Stimulated activated CD4-positive, alpha-beta T cell treated with anti-CD3 and anti-CD28 coated beads, Interleukin-4, amount 100 ng/mL, for 24 hours (primary cell): ENCODE results near the gene RAC2.

Source experiments
- DNase-seq: peaks from one replicate; pipeline ENCODE4 v3.0.0-alpha.2; 2020

The RAC2 gene

DNA sequence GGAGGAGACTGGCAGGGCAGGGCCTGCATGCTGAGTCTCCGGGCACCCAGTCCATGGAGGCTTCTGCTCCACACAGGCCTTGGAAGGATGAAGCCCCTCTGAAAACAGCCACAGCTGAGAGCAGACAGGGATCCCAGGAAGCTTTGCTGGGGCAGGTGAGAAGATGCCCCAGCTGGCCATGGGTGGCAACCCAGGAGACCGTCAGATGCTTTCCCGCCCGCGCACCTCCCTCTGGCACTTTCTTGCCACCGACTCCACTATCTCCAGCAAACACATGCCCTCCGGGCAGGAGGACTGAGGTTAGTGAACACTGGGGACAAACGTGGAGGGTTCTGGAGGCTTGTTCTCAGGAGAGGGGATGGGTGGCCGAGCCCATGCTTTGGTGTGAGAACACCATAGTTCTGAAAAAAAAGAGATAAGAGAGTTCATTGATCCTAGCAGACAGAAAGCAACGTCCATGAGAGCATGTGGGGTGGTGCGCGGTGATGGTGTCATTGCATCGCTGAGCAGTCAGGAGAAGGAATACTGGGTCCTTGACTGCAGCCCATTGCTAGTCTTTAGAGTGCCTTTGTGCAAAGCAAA lies 58.3 kb downstream of the RAC2 start:
- DNase-seq: no peak

- DNase-seq: no peak
Observed at GRCh38 chr22:37184816-37185541, 59.1 kb downstream of the RAC2 start.

DNA sequence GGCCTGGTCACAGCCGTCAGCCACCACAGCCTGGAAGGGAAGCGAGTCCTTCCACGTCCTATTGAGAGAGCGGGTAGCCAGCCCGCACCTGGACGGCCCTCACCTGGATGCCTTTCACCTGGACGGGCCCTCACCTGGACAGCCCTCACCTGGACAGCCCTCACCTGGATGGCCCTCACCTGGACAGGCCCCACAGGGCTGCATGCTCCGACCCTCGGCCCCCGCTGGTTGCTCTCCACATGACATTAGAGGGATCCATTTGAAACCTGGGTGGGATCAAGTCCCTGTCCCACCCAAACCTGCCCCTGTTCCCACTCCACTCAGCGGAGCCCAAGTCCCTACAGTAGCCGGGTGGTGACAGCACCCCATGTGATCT lies 59.7 kb downstream of the RAC2 start:
- no peak for DNase-seq

DNA sequence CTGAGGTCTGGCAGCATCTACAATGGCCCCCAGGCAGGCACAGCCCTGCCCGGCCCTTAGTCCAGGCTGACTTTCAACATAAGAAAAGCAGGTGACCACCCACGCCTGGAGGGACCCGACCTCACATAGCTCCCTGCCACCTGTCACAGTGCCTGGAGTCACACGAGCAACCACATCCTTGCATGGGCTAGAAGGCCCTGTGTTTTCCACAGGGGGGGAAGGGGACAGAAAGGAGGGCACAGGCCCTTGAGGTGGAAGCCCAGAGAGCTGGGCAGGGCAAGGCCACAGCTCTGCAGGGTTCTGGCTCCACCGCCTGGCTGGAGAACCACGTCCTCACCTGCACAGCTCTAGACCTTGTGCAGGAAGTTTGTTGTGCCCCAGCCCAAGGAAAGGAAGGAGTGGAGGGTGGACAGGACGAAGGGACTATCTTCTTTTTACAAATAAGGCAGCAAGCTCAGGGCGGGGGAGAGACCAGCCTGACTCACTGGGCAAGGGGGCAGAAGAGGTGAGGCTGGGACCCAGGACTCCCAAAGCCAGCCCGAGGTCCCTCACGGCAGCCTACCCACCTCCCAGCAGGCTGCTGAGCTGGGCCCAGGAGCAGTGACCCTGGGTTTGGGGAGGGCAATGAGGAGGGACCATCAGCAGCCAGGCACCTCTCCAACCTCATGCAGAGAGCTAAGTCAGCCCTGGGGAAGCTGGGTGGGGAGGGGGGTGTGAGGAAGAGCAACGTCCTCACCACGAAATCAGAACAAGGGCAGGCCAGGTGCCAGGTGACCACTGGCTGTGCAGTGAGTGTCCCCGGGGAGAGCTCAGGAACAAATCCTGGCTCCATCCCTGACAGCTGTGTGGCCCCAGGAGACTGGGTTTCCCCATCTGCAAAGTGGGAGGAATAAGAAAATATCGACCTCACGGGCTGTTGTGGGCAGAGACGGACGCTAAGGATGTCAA lies 60.4 kb downstream of the RAC2 start:
- DNase-seq: no peak

DNA sequence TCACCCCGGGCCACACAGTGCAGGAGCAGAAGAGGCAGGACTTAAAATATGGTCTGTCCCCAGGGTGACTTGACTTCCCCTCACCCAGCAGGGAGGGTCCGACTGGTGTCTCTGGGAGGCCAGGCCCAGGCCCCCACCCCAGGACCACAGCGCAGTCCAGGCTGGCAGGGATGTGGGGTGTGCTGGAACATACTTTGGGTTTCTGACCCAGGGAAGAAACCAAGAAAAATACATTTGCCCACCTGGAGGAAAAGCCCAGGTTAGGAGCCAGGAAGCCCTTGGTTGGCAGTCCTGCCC lies 61.2 kb downstream of the RAC2 start:
- DNase-seq: no peak

DNA sequence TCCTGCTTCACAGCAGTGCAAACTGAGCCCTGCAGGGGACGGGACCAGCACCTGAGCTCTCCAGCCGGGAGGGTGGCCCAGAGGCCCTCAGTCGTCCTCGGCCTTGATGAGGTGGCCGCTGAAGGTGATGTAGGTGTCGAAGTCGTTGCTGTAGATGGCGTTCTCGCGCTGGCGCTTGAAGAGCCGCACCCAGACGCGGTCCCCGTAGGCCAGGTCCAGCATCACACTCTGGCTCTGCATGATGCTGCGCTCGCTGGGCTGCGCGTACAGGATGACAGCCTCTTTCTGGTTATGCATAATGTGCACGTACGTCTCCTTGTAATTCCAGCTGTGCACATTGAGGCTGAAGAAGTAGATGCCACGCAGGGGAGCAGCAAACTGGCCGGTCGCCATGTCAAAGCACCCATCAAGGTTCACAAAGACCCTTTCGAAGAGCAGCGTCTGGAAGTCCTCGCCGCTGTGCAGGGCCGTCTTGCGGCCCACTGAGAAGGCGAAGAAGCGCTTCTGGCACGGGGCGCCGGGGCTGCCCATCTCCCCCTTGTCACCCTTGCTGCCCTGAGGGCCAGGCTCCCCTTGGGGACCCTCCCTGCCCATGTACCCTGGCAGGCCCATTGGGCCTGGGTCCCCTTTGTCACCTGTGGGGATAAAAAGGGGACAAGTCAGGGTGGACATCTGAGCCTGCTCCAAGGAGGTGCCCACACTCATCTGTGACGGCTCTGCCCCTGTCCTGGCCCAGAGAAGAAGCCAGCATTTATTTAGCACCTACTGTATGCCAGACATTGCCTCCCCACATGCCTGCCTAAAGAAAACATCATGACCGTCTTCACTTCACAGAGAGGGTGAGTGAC lies 61.7 kb downstream of the RAC2 start:
- no peak for DNase-seq

- DNase-seq: no peak
Observed at GRCh38 chr22:37181681-37182080, 62.4 kb downstream of the RAC2 start.

GRCh38 chr22:37180531-37181231 lies 63.4 kb downstream of the RAC2 start:
- no peak for DNase-seq

DNA sequence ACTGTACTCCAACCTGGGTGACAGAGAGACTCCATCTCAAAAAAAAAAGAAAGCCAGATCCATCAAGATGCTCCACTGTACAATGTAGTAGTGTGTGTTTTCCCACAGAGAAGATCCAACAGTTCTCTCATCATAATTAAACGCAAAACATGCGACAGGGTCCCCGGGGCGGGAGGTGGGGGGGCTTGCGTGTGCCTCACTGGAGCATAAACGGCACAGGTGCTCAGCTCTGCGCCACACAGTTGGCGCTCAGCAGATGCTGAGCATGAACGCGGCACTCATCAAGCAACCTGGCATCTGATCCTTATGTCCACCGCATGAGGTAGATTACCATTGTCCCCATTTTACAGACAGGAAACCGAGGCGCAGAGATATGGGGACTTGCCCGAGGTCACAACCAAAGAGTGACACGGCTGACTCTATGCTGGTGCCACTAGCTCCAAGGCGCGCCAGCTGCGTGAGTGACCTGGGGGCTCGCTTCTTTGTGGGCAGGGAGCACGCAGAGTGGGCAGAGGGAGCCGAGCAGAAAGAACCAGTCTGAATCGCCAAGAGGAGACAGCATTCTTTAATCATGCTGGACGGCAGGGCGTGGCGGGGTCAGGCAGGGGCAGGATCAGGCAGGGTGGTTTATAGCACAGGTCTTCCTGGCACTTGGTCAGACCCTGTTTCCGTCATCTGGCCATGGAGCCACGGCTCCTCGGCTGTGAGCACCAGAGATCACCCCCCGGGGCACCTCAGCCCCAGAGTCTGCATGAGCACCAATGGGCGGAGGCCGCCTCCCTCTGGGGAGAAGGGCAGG lies 64.2 kb downstream of the RAC2 start:
- no peak for DNase-seq

- no peak for DNase-seq
Observed at GRCh38 chr22:37179126-37179470, 65.0 kb downstream of the RAC2 start.

DNA sequence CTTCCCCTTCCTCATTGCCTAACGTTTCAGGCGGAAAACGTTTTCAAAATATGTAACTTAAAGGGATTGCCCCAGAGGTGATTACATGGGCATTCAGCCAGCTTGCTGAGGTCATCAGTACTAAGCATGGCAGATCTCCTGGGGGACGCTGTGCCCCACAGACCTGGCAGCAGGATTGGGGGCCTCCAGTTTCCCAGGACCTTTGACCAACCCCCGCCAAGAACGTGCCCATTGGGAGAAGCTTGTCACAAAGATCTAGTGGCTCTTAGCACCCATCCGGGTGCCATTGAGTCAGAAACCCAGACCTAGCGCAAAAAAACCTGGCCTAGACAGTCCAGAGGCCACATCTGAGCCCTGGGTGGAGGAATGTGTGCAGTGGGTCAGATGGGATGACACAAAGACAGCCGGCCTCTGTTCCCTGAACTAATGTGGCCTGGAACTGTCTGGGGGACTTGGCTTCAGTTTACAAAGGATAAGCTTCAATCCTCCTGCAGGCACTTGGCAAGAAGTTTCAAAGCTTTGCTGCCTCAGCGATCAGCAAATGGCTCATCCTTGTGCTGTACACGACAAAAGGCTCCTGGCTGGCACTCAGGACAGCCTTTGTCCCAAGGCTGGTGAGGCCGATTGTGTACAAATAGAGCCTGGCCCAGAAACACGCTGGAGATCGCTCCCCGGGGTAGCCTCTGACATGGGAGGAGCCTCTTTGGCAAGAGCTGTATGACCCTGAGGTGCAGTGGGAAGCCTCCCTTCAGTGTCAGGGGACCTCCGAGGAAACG lies 65.5 kb downstream of the RAC2 start:
- DNase-seq: no peak

DNA sequence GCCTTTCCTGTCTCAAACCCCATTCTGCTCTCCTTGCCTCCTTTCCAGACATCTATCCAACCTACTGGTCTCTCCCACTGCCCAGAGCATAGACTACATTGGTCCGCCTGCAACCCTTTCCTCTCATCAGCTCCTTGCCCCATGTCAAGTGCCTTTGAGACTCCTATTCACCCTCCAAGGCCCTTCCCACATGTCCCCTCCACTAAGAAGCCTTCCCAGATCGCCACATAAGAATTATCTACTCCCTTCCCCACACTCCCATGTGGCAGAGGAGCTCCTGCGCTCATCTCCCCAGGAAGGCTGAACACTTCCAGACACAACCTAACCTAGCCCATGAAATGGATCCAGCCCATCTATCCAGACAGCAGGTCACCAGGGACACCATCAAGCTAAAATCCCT lies 66.3 kb downstream of the RAC2 start:
- DNase-seq: no peak

DNA sequence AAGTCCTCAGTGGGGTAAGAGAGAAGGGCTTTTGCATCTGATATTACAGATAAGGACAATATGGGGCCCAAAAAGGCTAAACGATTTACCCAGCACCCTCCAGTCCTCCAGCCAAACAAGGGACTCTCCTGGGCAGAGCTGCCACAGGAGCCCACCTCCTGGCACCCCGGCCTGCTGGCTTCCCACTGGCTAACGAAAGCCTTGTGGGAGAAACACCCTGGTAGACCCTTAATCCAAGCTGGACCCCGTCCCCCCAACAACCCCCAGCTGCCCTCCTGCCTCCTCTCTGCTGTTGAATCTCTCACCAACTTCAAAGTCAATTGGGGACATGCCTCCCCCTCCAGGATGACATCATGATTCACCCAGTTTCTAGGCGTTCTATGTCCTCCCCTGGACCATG lies 66.8 kb downstream of the RAC2 start:
- DNase-seq: no peak

DNA sequence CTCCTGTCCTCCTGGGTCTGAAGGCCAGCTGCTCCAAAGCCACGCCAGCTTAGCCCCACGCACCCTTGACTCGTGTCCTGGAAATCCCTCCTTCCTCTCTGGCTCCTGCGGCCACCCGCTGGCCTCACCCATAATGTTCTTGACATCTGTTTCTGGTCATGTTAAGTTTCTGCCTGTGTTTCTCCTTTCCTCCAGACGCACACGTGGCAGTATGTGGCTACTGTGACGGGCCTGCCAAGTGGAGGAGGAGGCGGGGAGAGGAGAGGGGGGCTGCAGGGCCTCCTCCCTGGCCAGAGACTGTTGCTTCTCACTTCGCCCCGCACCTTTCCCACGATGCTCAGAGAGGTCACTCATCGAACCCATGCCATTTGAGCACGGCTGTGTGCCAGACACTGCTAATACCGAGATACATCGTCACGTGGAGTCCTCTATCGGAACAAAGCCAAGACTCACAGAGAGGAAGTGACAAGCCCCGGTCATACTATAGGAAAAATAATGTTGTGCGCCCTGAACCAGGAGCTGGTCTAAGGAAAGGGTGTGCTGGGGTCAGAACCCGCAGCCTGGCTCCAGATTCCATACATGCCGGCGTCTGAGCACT lies 67.5 kb downstream of the RAC2 start:
- DNase-seq: no peak

- no peak for DNase-seq
Observed at GRCh38 chr22:37175414-37176281, 68.4 kb downstream of the RAC2 start.
